Endothelial cell (in vitro differentiated cells): ENCODE results near the gene CRYGN. TPM values are rescaled to one million over a fixed set of nuclear protein-coding genes. Genes with fewer than 3 reads are reported as not detected.

ENCODE experiments used
- DNase-seq: peaks from one replicate; pipeline ENCODE4 v3.0.0; 2021; ENCODE audit warnings: low spot score
- H3K27ac Mint-ChIP-seq: one replicate; pipeline ENCODE4 v1.8.0; 2021; ENCODE audit warnings: mixed read lengths, inconsistent platforms; ENCODE audit not compliant: unreplicated experiment
- H3K27me3 Mint-ChIP-seq: one replicate; pipeline ENCODE4 v1.8.0; 2021; ENCODE audit warnings: mild to moderate bottlenecking, moderate library complexity, mixed read lengths, inconsistent platforms; ENCODE audit not compliant: unreplicated experiment
- H3K36me3 Mint-ChIP-seq: one replicate; pipeline ENCODE4 v1.8.0; 2021; ENCODE audit warnings: mild to moderate bottlenecking, low read depth, mixed read lengths, inconsistent platforms; ENCODE audit not compliant: unreplicated experiment
- H3K4me1 Mint-ChIP-seq: one replicate; pipeline ENCODE4 v1.8.0; 2021; ENCODE audit warnings: mild to moderate bottlenecking, mixed read lengths, inconsistent platforms; ENCODE audit not compliant: unreplicated experiment
- H3K4me3 Mint-ChIP-seq: one replicate; pipeline ENCODE4 v1.8.0; 2021; ENCODE audit warnings: mild to moderate bottlenecking, mixed read lengths, inconsistent platforms; ENCODE audit not compliant: unreplicated experiment
- H3K9me3 Mint-ChIP-seq: one replicate; pipeline ENCODE4 v1.8.0; 2021; ENCODE audit warnings: mixed read lengths, inconsistent platforms; ENCODE audit not compliant: unreplicated experiment
- long read RNA-seq: library from polyadenylated mRNA; unstranded; transcript quantifications from one replicate; pipeline ENCODE4 v2.0.0, GENCODE V29; 2020; ENCODE audit not compliant: unreplicated experiment
- total RNA-seq: library from RNA; stranded (reverse); fragmentation: NEBNext Ultra II Directional; extraction: Animal tissue kit (Norgen Biotek cat#: 25700); gene quantifications from one replicate; pipeline ENCODE4 v1.2.1, GENCODE V29; 2021; ENCODE audit not compliant: unreplicated experiment
- TF ChIP-seq, protein P1 (sequence below): fragments of 200-600 bp; sonication (generic); IDR thresholded peaks from one replicate; pipeline ENCODE4 v1.5.0; 2021; ENCODE audit warnings: antibody characterized with exemption; ENCODE audit not compliant: unreplicated experiment

The CRYGN gene, protein sequence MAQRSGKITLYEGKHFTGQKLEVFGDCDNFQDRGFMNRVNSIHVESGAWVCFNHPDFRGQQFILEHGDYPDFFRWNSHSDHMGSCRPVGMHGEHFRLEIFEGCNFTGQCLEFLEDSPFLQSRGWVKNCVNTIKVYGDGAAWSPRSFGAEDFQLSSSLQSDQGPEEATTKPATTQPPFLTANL
- not detected for total RNA-seq
- long read RNA-seq: 0 reads

- TF ChIP-seq, protein P1, sequence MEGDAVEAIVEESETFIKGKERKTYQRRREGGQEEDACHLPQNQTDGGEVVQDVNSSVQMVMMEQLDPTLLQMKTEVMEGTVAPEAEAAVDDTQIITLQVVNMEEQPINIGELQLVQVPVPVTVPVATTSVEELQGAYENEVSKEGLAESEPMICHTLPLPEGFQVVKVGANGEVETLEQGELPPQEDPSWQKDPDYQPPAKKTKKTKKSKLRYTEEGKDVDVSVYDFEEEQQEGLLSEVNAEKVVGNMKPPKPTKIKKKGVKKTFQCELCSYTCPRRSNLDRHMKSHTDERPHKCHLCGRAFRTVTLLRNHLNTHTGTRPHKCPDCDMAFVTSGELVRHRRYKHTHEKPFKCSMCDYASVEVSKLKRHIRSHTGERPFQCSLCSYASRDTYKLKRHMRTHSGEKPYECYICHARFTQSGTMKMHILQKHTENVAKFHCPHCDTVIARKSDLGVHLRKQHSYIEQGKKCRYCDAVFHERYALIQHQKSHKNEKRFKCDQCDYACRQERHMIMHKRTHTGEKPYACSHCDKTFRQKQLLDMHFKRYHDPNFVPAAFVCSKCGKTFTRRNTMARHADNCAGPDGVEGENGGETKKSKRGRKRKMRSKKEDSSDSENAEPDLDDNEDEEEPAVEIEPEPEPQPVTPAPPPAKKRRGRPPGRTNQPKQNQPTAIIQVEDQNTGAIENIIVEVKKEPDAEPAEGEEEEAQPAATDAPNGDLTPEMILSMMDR: no peak
- H3K9me3 Mint-ChIP-seq: no peaks in the 10 kb centered on the region
- no peak within 1 kb of the TSS for H3K27ac Mint-ChIP-seq
- peaks cover 3% of the 10 kb centered on the region for H3K27me3 Mint-ChIP-seq
- H3K4me1 Mint-ChIP-seq: peaks cover 4% of the 10 kb centered on the region
- H3K36me3 Mint-ChIP-seq: no peaks in the 10 kb centered on the region
- H3K4me3 Mint-ChIP-seq: peak within 1 kb of the TSS; percentile 73
- DNase-seq: no peak
Measured at GRCh38 chr7:151439855-151440798, at the start of gene CRYGN. Gene CRYGN (minus strand): TSS chr7:151440141. CDS start chr7:151439917, 224 bp downstream.

DNA sequence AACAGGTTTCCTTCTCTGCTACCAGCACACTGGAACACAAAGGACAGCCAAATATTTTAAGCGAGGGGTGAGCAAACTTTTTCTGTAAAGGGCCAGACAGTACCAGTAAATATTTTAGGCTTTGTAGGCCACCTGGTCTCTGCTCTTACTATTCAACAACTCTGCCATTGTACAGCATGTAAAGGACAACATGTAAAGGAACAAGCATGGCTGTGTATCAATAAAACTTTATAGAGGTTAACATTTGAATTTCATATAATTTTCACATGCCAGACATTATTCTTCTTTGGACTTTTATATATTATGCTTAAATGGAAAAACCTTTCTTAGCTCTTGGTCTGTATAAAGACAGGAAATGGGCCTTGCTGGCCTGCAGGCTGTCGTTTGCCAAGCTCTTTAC lies 49.6 kb upstream of the CRYGN start:
- DNase-seq: no peak
- Mint-ChIP-seq H3K36me3 (peaks cover 14% of the 10 kb centered on the region), H3K27ac (peak overlapping the region; percentile 48), H3K27me3 (no peaks in the 10 kb centered on the region), H3K4me1 (peaks cover 50% of the 10 kb centered on the region), H3K9me3 (no peaks in the 10 kb centered on the region), H3K4me3 (no peak overlapping the region)
- TF ChIP-seq, protein P1: no peak

DNA sequence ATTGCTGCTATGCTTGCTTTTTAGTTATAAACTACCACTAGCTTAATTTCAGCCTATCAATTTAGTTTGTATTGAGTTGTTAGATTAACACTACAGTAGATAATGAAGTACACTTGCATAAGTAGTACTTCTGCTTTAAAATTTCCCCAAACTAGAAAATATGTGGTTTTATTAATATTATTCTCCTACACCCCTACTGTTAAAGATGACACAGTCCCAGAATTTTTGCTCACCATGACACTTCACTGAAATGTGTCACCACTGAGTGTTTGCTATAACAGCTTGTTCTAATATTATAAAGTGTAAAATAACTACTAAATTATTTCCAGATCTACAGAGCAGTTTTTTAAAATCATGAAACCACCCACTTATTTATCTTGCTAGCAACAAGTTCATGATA lies 48.2 kb upstream of the CRYGN start:
- Mint-ChIP-seq H3K36me3 (peaks cover 22% of the 10 kb centered on the region), H3K27me3 (no peaks in the 10 kb centered on the region), H3K4me3 (no peak overlapping the region), H3K9me3 (no peaks in the 10 kb centered on the region), H3K4me1 (peaks cover 36% of the 10 kb centered on the region), H3K27ac (no peak overlapping the region)
- DNase-seq: no peak
- TF ChIP-seq, protein P1: no peak

GRCh38 chr7:151487228-151487627 lies 47.3 kb upstream of the CRYGN start:
- no peak for DNase-seq

More at GRCh38 chr7:151487228-151487627, 47.3 kb upstream of the CRYGN start:
- Mint-ChIP-seq H3K27me3 (no peaks in the 10 kb centered on the region), H3K4me1 (peaks cover 34% of the 10 kb centered on the region), H3K9me3 (no peaks in the 10 kb centered on the region), H3K36me3 (peaks cover 29% of the 10 kb centered on the region), H3K27ac (no peak overlapping the region), H3K4me3 (no peak overlapping the region)
- TF ChIP-seq, protein P1: no peak
